H9 (cell line): Measurements from ENCODE around the gene RPAP2. TPM values are rescaled to one million over a fixed set of nuclear protein-coding genes. Genes with fewer than 3 reads are reported as not detected.
"Not testable (repeated sequence)": the region's sequence is repeated elsewhere in the genome, so short reads cannot be mapped to it uniquely, and the experiment has no call there.

Experiments
- DNase-seq: peaks from one replicate; pipeline ENCODE4 v3.0.0-alpha.2; 2017
- H2AFZ ChIP-seq: one replicate; pipeline ENCODE4 v1.6.1; 2013; ENCODE audit warnings: mild to moderate bottlenecking, low read length, control low read depth, moderate library complexity
- H2AK5ac ChIP-seq: 2 replicates; pipeline ENCODE4 v1.6.1; 2013; ENCODE audit warnings: low read length, control low read depth, mixed read lengths; ENCODE audit not compliant: insufficient read length
- H2BK120ac ChIP-seq: one replicate; pipeline ENCODE4 v1.6.1; 2013; ENCODE audit warnings: low read depth, mild to moderate bottlenecking, low read length, control low read depth, inconsistent platforms; ENCODE audit not compliant: poor library complexity, severe bottlenecking
- H2BK12ac ChIP-seq: 2 replicates; pipeline ENCODE4 v1.6.1; 2013; ENCODE audit warnings: low read length, control low read depth, mixed read lengths, low read depth; ENCODE audit not compliant: insufficient read length
- H2BK15ac ChIP-seq: 2 replicates; pipeline ENCODE4 v1.6.1; 2013; ENCODE audit warnings: low read depth, low read length, control low read depth
- H2BK20ac ChIP-seq: one replicate; pipeline ENCODE4 v1.6.1; 2013; ENCODE audit warnings: low read depth, mild to moderate bottlenecking, low read length, control low read depth, inconsistent platforms; ENCODE audit not compliant: poor library complexity, severe bottlenecking
- H2BK5ac ChIP-seq: 2 replicates; pipeline ENCODE4 v1.6.1; 2013; ENCODE audit warnings: low read length, control low read depth, mixed read lengths; ENCODE audit not compliant: insufficient read length
- H3K14ac ChIP-seq: 2 replicates; pipeline ENCODE4 v1.6.1; 2013; ENCODE audit warnings: low read length, control low read depth; ENCODE audit not compliant: insufficient read depth
- H3K18ac ChIP-seq: 2 replicates; pipeline ENCODE4 v1.6.1; 2013; ENCODE audit warnings: low read depth, mild to moderate bottlenecking, mixed read lengths, low read length, control low read depth; ENCODE audit not compliant: insufficient read length
- H3K23ac ChIP-seq: 2 replicates; pipeline ENCODE4 v1.6.1; 2013; ENCODE audit warnings: low read length, control low read depth, mixed read lengths, low read depth; ENCODE audit not compliant: insufficient read length
- H3K23me2 ChIP-seq: 2 replicates; pipeline ENCODE4 v1.6.1; 2013; ENCODE audit warnings: low read depth, mild to moderate bottlenecking, mixed read lengths, low read length, control low read depth; ENCODE audit not compliant: insufficient read length, poor library complexity, severe bottlenecking
- H3K27ac ChIP-seq: 2 replicates; pipeline ENCODE4 v1.5.1; 2013; ENCODE audit warnings: low read length, control low read depth, mixed read lengths, low read depth; ENCODE audit not compliant: insufficient read length
- H3K27me3 ChIP-seq: 2 replicates; pipeline ENCODE4 v1.6.1; 2013; ENCODE audit warnings: low read length, control low read depth, inconsistent platforms; ENCODE audit not compliant: insufficient read depth
- H3K4ac ChIP-seq: 2 replicates; pipeline ENCODE4 v1.6.1; 2013; ENCODE audit warnings: low read depth, mild to moderate bottlenecking, control low read depth, inconsistent platforms, low read length, moderate library complexity
- H3K4me1 ChIP-seq: 2 replicates; pipeline ENCODE4 v1.6.1; 2013; ENCODE audit warnings: low read length, control low read depth, inconsistent platforms; ENCODE audit not compliant: insufficient read depth
- H3K4me2 ChIP-seq: 2 replicates; pipeline ENCODE4 v1.6.1; 2013; ENCODE audit warnings: low read length, control low read depth, mixed read lengths; ENCODE audit not compliant: insufficient read length, insufficient read depth
- H3K56ac ChIP-seq: 2 replicates; pipeline ENCODE4 v1.6.1; 2013; ENCODE audit warnings: low read depth, mild to moderate bottlenecking, mixed read lengths, low read length, control low read depth; ENCODE audit not compliant: insufficient read length
- H3K79me1 ChIP-seq: 2 replicates; pipeline ENCODE4 v1.6.1; 2013; ENCODE audit warnings: low read depth, mild to moderate bottlenecking, moderate library complexity, low read length, control low read depth, inconsistent platforms; ENCODE audit not compliant: insufficient read depth, poor library complexity, severe bottlenecking
- H3K79me2 ChIP-seq: 2 replicates; pipeline ENCODE4 v1.6.1; 2013; ENCODE audit warnings: low read length, control low read depth, inconsistent platforms; ENCODE audit not compliant: insufficient read depth
- H3K9ac ChIP-seq: 2 replicates; pipeline ENCODE4 v1.6.1; 2013; ENCODE audit warnings: low read length, control low read depth, mixed read lengths; ENCODE audit not compliant: insufficient read length; ENCODE audit errors: extremely low read depth
- H3K9me3 ChIP-seq: one replicate; pipeline ENCODE4 v1.6.1; 2013; ENCODE audit warnings: low read depth, low read length, inconsistent platforms; ENCODE audit not compliant: control insufficient read depth
- H3T11ph ChIP-seq: one replicate; pipeline ENCODE4 v1.6.1; 2013; ENCODE audit warnings: mild to moderate bottlenecking, low read length, control low read depth, inconsistent platforms
- H4K20me1 ChIP-seq: one replicate; pipeline ENCODE4 v1.6.1; 2013; ENCODE audit not compliant: control insufficient read depth, insufficient read length, insufficient read depth
- H4K5ac ChIP-seq: 2 replicates; pipeline ENCODE4 v1.6.1; 2013; ENCODE audit warnings: low read depth, mild to moderate bottlenecking, mixed read lengths, low read length, control low read depth; ENCODE audit not compliant: insufficient read length
- H4K8ac ChIP-seq: replicated peaks from 2 replicates; pipeline ENCODE4 v1.6.1; 2013; ENCODE audit warnings: low read length, control low read depth, mixed read lengths, low read depth; ENCODE audit not compliant: insufficient read length
- H4K91ac ChIP-seq: 2 replicates; pipeline ENCODE4 v1.6.1; 2013; ENCODE audit warnings: low read depth, mild to moderate bottlenecking, moderate library complexity, mixed read lengths, low read length, control low read depth; ENCODE audit not compliant: insufficient read length
- H3K27ac Mint-ChIP-seq, 3 experiments: 2 replicates in 2 of 3; 3 replicates in 1 of 3; pipeline ENCODE4 v1.8.0; 2020 to 2021; ENCODE audit warnings: mixed read lengths in 3 of 3, mild to moderate bottlenecking in 1 of 3, moderate library complexity in 1 of 3
- H3K27me3 Mint-ChIP-seq: 2 replicates; pipeline ENCODE4 v1.8.0; 2021; ENCODE audit warnings: low read depth, mild to moderate bottlenecking, moderate library complexity, mixed read lengths
- H3K36me3 Mint-ChIP-seq, 3 experiments: 2 replicates in 2 of 3; 3 replicates in 1 of 3; pipeline ENCODE4 v1.8.0; 2020 to 2021; ENCODE audit warnings: low read depth in 3 of 3, mixed read lengths in 3 of 3; ENCODE audit not compliant: insufficient read depth in 1 of 3
- H3K4me1 Mint-ChIP-seq, 2 experiments: 2 replicates each; pipeline ENCODE4 v1.8.0; 2020; ENCODE audit warnings: mixed read lengths in 2 of 2
- H3K4me3 Mint-ChIP-seq, 2 experiments: 2 replicates in 1 of 2; 3 replicates in 1 of 2; pipeline ENCODE4 v1.8.0; 2020 to 2021; ENCODE audit warnings: mild to moderate bottlenecking in 2 of 2, mixed read lengths in 2 of 2, moderate library complexity in 1 of 2
- H3K9me3 Mint-ChIP-seq, 2 experiments: 2 replicates in 1 of 2; 3 replicates in 1 of 2; pipeline ENCODE4 v1.8.0; 2020; ENCODE audit warnings: mild to moderate bottlenecking in 2 of 2, mixed read lengths in 2 of 2, moderate library complexity in 1 of 2
- WGBS: extraction: QIAGEN DNeasy Blood & Tissue Kit; methylation state at CpG from one replicate; pipeline ENCODE4 v1.1.7; 2013; ENCODE audit warnings: missing lambda C conversion rate, low lambda C conversion rate, mixed read lengths; ENCODE audit not compliant: insufficient read length; ENCODE audit errors: extremely low coverage; 5-methylcytosine and 5-hydroxymethylcytosine counted together
- total RNA-seq: library from RNA; stranded (reverse); gene quantifications from 2 replicates; pipeline ENCODE4 v1.2.1, GENCODE V29; 2021

RPAP2 gene
- total RNA-seq, 1 experiment from 2014 or later = 27.4 TPM

GRCh38 chr1:92281411-92281810, 17.4 kb upstream of the RPAP2 start:
- not testable (repeated sequence) for H3T11ph ChIP-seq, H3K27me3 Mint-ChIP-seq, H3K4me1 ChIP-seq, H3K9me3 Mint-ChIP-seq, H2AK5ac ChIP-seq, H3K4me1 Mint-ChIP-seq, H3K9ac ChIP-seq, H3K23me2 ChIP-seq, H2BK15ac ChIP-seq, H2AFZ ChIP-seq, H4K91ac ChIP-seq, H3K56ac ChIP-seq, H4K20me1 ChIP-seq, H3K9me3 ChIP-seq, H3K4me3 Mint-ChIP-seq, H3K4me2 ChIP-seq, DNase-seq, H2BK12ac ChIP-seq, H3K14ac ChIP-seq, H3K4ac ChIP-seq, H2BK20ac ChIP-seq, H4K5ac ChIP-seq, H3K79me1 ChIP-seq, H4K8ac ChIP-seq, H3K79me2 ChIP-seq, H3K27ac Mint-ChIP-seq, H3K27me3 ChIP-seq, H3K23ac ChIP-seq, H2BK5ac ChIP-seq, H3K27ac ChIP-seq, H2BK120ac ChIP-seq, H3K18ac ChIP-seq
- H3K36me3 Mint-ChIP-seq = peaks cover 37 to 78% (median 67%) of the 10 kb centered on the region in 3 experiments
- no CpG with 5 or more reads among the region's 2 CpGs for WGBS
